Aorta (tissue), 5 donors: ENCODE results near the gene TRIM61. TPM values are rescaled to one million over a fixed set of nuclear protein-coding genes. Genes with fewer than 3 reads are reported as not detected.
"Not testable (repeated sequence)": the region's sequence is repeated elsewhere in the genome, so short reads cannot be mapped to it uniquely, and the experiment has no call there.

ENCODE experiments used
- ATAC-seq: fragments of 200-7000 bp; cut with Tn5 transposase; one replicate; pipeline ENCODE4 v1.9.1; 2022; ENCODE audit warnings: moderate library complexity; ENCODE audit not compliant: low FRiP score
- DNase-seq, 2 donors: peaks; one replicate each; pipeline ENCODE4 v3.0.0-alpha.2; 2020
- H3K27ac ChIP-seq, 2 donors: one replicate each; pipeline ENCODE4 v1.5.1; 2013; ENCODE audit warnings: low read length in 2 of 2, mild to moderate bottlenecking in 2 of 2, moderate library complexity in 2 of 2, control low read depth in 1 of 2, inconsistent platforms in 1 of 2, low read depth in 1 of 2
- H3K27me3 ChIP-seq, 2 donors: one replicate each; pipeline ENCODE4 v1.6.1; 2013; ENCODE audit warnings: control low read depth in 1 of 2, low read length in 1 of 2, mild to moderate bottlenecking in 1 of 2, moderate library complexity in 1 of 2; ENCODE audit not compliant: insufficient read depth in 2 of 2, control insufficient read depth in 1 of 2
- H3K36me3 ChIP-seq, 2 donors: one replicate each; pipeline ENCODE4 v1.6.1; 2013; ENCODE audit warnings: control low read depth in 1 of 2, low read length in 1 of 2, mild to moderate bottlenecking in 1 of 2; ENCODE audit not compliant: insufficient read depth in 2 of 2, control insufficient read depth in 1 of 2
- H3K4me1 ChIP-seq, 2 donors: one replicate each; pipeline ENCODE4 v1.6.1; 2013; ENCODE audit warnings: low read length in 2 of 2, control low read depth in 1 of 2, mild to moderate bottlenecking in 1 of 2, moderate library complexity in 1 of 2; ENCODE audit not compliant: insufficient read depth in 2 of 2, control insufficient read depth in 1 of 2
- H3K4me3 ChIP-seq, 2 donors: one replicate each; pipeline ENCODE4 v1.5.1; 2013; ENCODE audit warnings: low read length in 2 of 2, control low read depth in 1 of 2, mild to moderate bottlenecking in 1 of 2
- H3K9me3 ChIP-seq: one replicate; pipeline ENCODE4 v1.6.1; 2013; ENCODE audit warnings: mild to moderate bottlenecking, low read length; ENCODE audit not compliant: control insufficient read depth
- WGBS, 2 donors: extraction: QIAGEN DNeasy Blood & Tissue Kit; methylation state at CpG; one replicate each; pipeline ENCODE4 v1.1.7; 2013; 5-methylcytosine and 5-hydroxymethylcytosine counted together
- intact Hi-C, 2 donors: fragments of 100-400 bp; cut with DNase I; formaldehyde crosslinking; loops; one replicate each; pipeline versions ENCODE4 v1.14.2 to v1.15.0; 2022
- polyA plus RNA-seq, 2 donors: library from polyadenylated mRNA; stranded (reverse); fragments of 200-250 nt; gene quantifications; one replicate each; pipeline ENCODE4 v1.2.3, GENCODE V29; 2013
- total RNA-seq, 2 donors: library from RNA; stranded (reverse); fragmentation: NEBNext Ultra II Directional; extraction: Animal tissue kit (Norgen Biotek cat#: 25700); gene quantifications; one replicate each; pipeline ENCODE4 v1.2.1, GENCODE V29; 2021
- donor health status: healthy with polysubstance abuse.
- donor health status: Bipolar disorder and iron deficiency.
- donor health status: DM: no; HTN: no; CAD: no.
- donor health status: DM: no; HTN: no; CAD: no.
- donor health status: DM: yes; HTN: yes; CAD: no.

TRIM61 gene
- total and polyA plus RNA-seq, 4 donors, result 0.50 to 0.94 (median 0.69) TPM

DNA sequence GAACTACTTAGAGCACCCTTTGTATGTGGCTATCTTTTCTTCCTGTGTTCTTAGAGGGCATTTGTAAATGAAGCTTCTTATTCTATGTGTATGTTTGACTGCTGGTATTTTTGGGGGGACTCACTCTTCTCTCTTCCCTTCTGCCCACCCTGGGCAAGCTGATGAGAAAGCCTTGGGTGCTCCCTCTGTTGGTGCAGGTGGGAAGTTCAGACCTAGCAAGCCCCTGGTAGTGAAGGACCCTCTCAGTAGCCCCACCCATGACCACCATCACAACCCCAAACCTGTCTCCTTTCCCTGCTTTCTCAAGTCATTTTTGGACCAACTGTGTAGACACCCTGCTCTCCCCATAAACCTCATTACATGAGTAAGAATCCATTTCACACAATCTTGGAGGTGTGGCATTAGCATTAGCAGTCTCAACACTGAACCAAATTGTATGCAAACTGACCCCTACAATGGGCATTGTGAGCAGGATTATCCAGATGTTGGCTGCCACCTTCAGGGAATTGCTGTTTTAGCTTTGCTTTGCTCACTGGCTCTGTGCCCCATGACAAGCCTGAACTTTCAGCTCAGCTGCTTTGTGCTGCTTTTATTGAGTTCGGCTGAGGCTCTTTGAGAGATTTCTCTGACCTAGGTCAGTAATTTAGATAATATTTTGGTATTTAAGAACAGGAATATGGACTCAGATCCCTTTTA lies 27.9 kb downstream of the TRIM61 start:
- ATAC-seq (no peak), DNase-seq (no peak)
- intact Hi-C loops, result no loop called here
- WGBS, 2 donors, result 3 to 15% methylated on average over 1 of the region's 1 CpG
- H3K27me3 ChIP-seq, result no peaks in the 10 kb centered on the region
- H3K9me3 ChIP-seq, result no peaks in the 10 kb centered on the region
- no peak overlapping the region for H3K4me3 ChIP-seq
- no peaks in the 10 kb centered on the region for H3K36me3 ChIP-seq
- H3K4me1 ChIP-seq, result no peaks in the 10 kb centered on the region
- H3K27ac ChIP-seq, result no peak overlapping the region

DNA sequence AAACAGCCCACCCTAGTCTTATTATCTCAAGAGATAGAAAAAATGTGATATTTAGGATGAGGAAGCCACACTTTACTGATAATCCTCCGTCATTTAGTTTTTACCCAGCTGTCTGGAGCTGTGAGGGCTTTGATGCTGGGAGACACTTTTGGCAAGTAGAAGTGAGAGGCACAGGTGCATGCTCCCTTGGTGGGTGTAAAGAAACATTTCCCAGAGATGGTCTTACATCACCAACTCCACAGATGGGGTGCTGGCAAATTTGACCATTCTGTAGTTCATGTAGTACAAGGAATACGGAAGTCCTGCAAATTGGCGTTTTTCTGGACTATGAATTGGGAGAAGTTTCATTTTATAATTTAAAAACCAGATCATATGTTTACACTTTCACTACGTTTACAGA lies 28.5 kb downstream of the TRIM61 start:
- no peak for DNase-seq
- Histone ChIP-seq H3K4me3 (no peak overlapping the region), H3K9me3 (no peaks in the 10 kb centered on the region), H3K27ac (no peak overlapping the region), H3K36me3 (no peaks in the 10 kb centered on the region), H3K4me1 (no peaks in the 10 kb centered on the region), H3K27me3 (no peaks in the 10 kb centered on the region)
- intact Hi-C loops, result no loop called here
- ATAC-seq, result no peak
- WGBS, 2 donors, result 80 to 81% methylated on average over 4 of the region's 4 CpGs

DNA sequence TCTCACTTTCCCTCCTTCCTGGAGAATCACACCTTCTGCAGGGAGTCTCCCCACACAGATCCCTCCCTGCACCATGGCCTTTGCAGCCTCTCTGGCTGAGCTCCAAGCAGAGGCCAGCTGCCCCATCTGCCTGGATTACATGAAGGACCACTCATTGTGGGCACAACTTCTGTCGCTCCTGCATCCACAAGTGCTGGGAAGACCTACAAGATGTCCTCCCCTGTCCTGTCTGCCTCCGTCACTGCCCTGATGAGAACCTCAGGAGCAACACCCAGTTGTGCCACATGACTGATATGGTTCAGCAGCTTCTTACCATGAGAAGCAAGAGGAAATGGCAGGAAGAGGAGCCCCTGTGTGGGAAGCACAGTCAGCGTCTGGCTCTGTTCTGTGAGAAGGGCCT lies 29.5 kb downstream of the TRIM61 start:
- H3K27ac ChIP-seq, H3K27me3 ChIP-seq, H3K4me3 ChIP-seq, H3K9me3 ChIP-seq, H3K4me1 ChIP-seq, DNase-seq, ATAC-seq, H3K36me3 ChIP-seq, intact Hi-C loops: not testable (repeated sequence)
- 75 to 86% methylated on average over 3 of the region's 3 CpGs for WGBS, 2 donors

GRCh38 chr4:164946810-164947209 lies 30.6 kb downstream of the TRIM61 start:
- ATAC-seq (no peak), DNase-seq (no peak)
- WGBS, 2 donors, result 89 to 93% methylated on average over 5 of the region's 5 CpGs
- Histone ChIP-seq H3K9me3 (no peaks in the 10 kb centered on the region), H3K27ac (no peak overlapping the region), H3K36me3 (no peaks in the 10 kb centered on the region), H3K4me1 (no peaks in the 10 kb centered on the region), H3K4me3 (no peak overlapping the region), H3K27me3 (no peaks in the 10 kb centered on the region)
- intact Hi-C loops, result no loop called here

DNA sequence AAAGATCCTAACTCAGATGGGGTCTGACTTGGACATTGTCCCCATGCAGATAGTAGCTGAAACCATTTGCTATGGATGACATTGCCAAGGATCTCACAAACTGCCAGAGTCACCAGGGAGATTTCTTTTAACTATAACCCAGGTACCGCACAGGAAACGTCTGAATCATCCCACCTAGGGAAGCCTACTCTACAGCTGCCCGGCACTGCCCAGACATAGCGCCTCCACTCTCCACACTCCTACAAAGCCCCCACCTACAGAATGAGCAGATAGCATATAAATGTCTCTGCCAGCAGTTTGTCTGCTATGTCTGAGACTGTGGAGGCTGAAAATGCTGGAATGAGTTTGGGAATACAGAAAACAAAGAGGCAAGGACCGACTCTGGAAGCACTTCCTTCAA lies 32.3 kb downstream of the TRIM61 start:
- no peak overlapping the region for H3K27ac ChIP-seq
- ATAC-seq (no peak), DNase-seq (no peak)
- no peaks in the 10 kb centered on the region for H3K36me3 ChIP-seq
- no peak overlapping the region for H3K4me3 ChIP-seq
- 45 to 55% methylated on average over 5 of the region's 5 CpGs for WGBS, 2 donors
- H3K4me1 ChIP-seq, result no peaks in the 10 kb centered on the region
- no peaks in the 10 kb centered on the region for H3K27me3 ChIP-seq
- H3K9me3 ChIP-seq, result no peaks in the 10 kb centered on the region
- intact Hi-C loops, result no loop called here

DNA sequence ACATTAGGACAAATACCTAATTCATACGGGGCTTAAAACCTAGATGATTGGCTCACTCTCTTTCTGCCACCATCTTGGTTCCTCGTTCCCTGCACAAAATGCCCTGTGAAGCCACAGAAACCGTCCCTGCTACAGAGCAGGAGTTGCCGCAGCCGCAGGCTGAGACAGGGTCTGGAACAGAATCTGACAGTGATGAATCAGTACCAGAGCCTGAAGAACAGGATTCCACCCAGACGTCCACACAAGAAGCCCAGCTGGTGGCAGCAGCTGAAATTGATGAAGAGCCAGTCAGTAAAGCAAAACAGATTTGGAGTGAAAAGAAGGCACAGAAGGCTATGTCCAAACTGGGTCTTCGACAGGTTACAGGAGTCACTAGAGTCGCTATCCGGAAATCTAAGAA lies 34.3 kb downstream of the TRIM61 start:
- no peak for ATAC-seq
- intact Hi-C loops, result no loop called here
- H3K9me3 ChIP-seq, result no peaks in the 10 kb centered on the region
- H3K36me3 ChIP-seq, result no peaks in the 10 kb centered on the region
- no peak for DNase-seq
- WGBS, 2 donors, result 73 to 77% methylated on average over 9 of the region's 9 CpGs
- no peaks in the 10 kb centered on the region for H3K27me3 ChIP-seq
- no peak overlapping the region for H3K4me3 ChIP-seq
- H3K27ac ChIP-seq, result no peak overlapping the region
- no peaks in the 10 kb centered on the region for H3K4me1 ChIP-seq

DNA sequence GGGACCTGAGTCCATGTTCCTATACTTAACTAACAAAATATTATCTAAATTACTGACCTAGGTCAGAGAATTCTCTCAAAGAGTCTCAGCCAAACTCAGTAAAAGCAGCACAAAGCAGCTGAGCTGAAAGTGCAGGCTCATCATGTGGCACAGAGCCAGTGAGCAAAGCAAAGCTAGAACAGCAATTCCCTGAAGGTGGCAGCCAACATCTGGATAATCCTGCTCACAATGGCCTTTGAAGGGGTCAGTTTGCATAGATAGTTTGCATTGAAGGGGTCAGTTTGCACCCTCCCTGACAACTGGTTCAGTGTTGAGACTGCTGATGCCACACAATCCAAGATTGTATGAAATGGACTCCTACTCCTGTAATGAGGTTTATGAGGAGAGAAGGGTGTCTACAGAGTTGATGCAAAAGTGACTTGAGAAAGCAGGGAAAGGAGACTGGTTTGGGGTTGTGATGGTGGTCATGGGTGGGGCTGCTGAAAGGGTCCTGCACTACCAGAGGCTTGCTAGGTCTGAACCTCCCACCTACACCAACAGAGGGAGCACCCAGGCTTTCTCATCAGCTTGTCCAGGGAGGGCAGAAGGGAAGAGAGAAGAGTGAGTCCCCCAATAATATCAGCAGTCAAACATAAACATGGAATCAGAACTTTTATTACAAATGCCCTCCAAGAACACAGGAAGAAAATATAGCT lies 39.7 kb downstream of the TRIM61 start:
- H3K36me3 ChIP-seq, result no peaks in the 10 kb centered on the region
- no peak for ATAC-seq
- H3K4me1 ChIP-seq, result no peaks in the 10 kb centered on the region
- no peaks in the 10 kb centered on the region for H3K27me3 ChIP-seq
- H3K27ac ChIP-seq, result no peak overlapping the region
- no peak for DNase-seq
- intact Hi-C loops, result no loop called here
- no peak overlapping the region for H3K4me3 ChIP-seq
- H3K9me3 ChIP-seq, result no peaks in the 10 kb centered on the region

DNA sequence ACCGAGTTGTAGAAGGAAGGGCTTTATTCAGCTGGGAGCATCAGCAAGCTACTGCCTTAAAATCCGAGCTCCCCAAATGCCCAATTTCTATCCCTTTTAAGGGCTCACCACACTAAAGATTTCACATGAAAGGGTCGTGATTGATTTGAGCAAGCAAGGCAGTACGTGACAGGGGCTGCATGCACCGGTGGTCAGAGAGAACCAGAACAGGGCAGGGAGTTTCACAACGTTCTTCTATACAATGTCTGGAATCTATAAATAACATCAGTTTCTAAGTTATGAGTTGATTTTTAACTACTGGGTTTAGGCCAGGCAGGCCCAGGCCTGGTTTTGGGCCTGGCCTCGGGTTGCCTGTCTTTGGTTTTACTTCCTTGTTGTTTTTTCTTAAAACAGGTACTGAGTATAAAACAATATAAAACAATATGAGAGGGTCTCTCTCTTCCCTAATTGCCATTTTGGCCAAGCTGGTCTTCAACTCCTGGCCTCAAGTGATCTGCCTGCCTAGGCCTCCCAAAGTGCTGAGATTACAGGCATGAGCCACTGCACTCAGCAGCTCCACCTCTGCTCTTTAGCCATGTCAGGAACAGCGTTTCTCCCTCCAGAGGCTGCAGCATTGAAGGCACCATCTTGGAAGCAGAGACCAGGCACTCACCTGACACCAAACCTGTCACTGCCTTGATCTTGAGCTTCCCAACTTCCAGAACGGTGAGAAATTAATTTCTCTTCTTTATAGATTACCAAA lies 41.4 kb downstream of the TRIM61 start:
- intact Hi-C loops, H3K9me3 ChIP-seq: not testable (repeated sequence)
- WGBS, 2 donors, result 61 to 68% methylated on average over 9 of the region's 9 CpGs

DNA sequence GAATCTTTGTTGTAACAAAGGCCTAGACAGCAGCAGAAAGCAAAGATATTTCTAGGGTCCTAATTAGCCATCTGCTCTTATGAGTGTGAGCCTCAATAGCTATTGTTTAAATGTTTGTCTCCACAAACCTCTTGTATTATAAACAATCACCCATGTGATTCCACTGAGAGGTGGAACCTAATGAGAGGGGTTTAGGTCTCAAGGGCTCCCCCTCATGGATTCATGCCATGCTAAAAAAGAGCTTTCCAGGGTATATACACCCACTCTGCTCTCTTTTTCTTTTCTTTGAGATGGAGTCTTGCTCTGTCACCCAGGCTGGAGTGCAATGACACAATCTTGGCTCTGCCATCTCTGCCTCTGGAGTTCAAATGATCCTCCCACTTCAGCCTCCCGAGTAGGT lies 42.1 kb downstream of the TRIM61 start:
- intact Hi-C loops, result no loop called here

More for the DNA sequence above, 41.4 kb downstream of the TRIM61 start:
- not testable (repeated sequence) for DNase-seq, H3K27ac ChIP-seq, H3K27me3 ChIP-seq, H3K4me3 ChIP-seq, ATAC-seq, H3K4me1 ChIP-seq, H3K36me3 ChIP-seq

More for the DNA sequence above, 42.1 kb downstream of the TRIM61 start:
- DNase-seq, result no peak
- H3K36me3 ChIP-seq, result no peaks in the 10 kb centered on the region
- no peaks in the 10 kb centered on the region for H3K4me1 ChIP-seq
- no peaks in the 10 kb centered on the region for H3K27me3 ChIP-seq
- no peak for ATAC-seq
- no peak overlapping the region for H3K27ac ChIP-seq
- H3K4me3 ChIP-seq, result no peak overlapping the region
- 52% methylated on average over 1 of the region's 1 CpG for WGBS, 2 donors
- no peaks in the 10 kb centered on the region for H3K9me3 ChIP-seq
